Kidney glomerular epithelial cell (primary cell): Measurements from ENCODE around the gene SNX32.
"Not testable (repeated sequence)": the region's sequence is repeated elsewhere in the genome, so short reads cannot be mapped to it uniquely, and the experiment has no call there.

ENCODE experiments used
- DNase-seq: peaks from one replicate; lab custom pipeline; 2025; lab: John Stamatoyannopoulos, UW

SNX32 gene

DNA sequence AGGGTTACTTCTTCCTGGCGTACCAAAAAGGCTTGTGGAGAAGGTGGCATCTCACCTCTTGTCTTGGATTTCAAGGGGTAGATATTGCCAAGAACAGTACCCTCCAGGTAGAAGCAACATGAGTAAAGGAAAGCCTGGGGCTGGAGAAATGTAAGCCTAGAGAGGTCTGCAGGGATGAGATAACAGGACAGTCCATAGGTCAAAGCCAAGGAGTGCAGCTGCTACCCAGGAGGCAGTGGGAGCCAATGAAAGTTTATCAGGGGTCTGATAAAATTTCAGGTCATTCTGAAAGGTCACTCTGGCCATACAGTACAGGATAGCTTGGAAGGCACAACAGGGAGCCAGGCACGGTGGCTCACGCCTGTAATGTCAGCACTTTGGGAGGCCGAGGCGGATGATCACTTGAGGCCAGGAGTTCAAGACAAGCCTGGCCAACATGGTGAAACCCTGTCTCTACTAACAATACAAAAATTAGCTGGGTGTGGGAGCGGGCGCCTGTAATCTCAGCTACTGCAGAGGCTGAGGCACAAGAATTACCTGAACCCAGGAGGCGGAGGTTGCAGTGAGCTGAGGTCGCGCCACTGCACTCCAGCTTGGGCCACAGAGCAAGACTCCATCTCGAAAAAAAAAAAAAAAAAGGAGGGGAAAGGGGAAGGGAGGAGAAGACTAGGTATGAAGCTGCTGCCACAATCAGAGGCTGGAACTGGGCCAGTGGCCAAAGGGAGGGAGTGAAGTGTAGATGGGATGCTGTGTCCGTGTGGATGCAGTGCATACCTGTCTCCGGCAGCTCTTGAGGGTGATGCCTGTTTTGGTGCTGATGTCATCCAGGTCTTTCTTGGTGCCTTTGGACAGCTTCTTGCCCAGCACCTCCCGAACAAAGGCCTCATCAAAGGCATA is 53.3 kb downstream of the SNX32 start:
- no peak for DNase-seq

GRCh38 chr11:65887723-65888162 is 54.0 kb downstream of the SNX32 start:
- no peak for DNase-seq

DNA sequence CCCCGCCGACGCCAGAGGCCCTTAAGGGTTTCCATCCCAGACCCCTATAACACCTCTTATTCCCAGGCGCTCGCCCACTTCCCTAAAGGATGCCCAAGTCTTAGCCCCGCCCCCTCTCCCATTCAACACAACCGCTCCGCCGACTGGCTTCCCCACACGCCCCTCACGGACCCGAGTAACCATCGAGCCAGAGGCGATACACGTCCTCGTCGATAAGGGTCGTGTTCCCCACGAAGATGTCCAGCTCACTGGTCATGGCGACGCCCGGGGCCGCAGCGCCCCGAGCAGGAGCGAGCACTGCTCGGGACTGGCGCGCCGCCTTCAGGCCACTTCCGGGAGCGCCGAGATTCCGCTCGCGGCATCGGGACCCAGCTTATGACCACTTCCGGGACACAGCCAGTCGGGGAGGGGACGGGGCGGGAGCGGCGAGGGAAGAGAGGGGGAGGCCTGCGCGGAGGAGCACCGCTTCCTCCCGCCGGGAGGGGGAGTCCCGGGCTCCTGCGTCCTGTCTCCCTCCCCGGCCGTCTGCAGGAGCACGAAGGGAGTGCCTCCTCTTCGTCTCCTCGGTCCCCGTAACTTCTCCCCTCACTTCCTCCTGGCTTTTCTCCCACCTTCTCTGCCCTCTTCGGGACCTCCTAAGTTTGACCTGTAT is 54.5 kb downstream of the SNX32 start, which contains the start of gene FIBP:
Gene FIBP (minus strand): TSS at position 309 of the 652 bp plus-strand sequence. CDS start 53 bp downstream, at position 256.
- DNase-seq, result peak; percentile 95

- peak; percentile 86 for DNase-seq
Observed at GRCh38 chr11:65890324-65891218, 56.8 kb downstream of the SNX32 start, which contains the start of gene CCDC85B. Gene CCDC85B, plus strand, starts transcription at chr11:65890673. Its CDS starts 111 bp downstream, at chr11:65890784.

DNA sequence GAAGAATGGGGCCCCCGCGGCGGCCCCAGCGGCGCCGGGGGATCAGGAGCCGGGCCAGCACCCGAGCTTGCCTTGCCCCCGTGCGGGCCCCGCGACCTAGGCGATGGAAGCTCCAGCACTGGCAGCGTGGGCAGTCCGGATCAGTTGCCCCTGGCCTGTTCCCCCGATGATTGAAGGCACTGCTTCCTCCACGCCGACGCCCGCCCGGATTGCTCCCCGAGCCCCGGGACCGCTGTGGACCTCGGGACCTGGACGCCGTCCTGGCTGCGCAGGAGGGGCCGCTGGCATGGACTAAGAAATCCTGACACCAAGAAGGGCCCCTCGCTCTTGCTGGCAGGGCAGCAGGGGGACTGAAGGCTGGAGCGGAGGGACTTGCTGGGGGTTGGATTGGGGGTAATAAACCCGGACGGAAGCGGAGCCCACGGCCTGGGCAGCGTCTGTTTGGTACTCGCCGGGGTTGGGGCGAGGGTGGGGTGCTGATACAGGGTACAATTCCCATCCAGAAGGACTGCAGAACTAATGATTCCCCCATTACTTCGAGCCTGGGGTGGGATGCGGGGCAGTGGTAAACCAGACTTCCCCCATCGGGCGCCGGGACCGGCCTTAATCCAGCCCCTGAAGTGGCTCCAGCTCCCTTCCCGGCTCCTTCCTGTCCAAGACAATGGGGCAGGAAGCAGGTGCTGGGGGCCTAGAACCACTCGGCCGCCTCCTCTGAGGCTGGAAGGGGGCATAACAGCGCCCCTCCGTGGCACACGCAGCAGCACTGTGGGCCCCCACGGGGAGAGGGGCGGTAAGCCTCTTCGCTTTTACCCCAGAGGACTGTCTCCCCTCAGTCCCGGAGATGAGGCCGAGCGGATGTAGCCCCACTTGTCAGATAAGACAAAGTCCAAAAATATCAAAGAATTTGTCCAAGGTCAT is 57.7 kb downstream of the SNX32 start:
- DNase-seq, result no peak

GRCh38 chr11:65892137-65892540 is 58.4 kb downstream of the SNX32 start:
- not testable (repeated sequence) for DNase-seq

- no peak for DNase-seq
Observed at GRCh38 chr11:65892661-65893317, 59.0 kb downstream of the SNX32 start.

- DNase-seq, result no peak
Observed at GRCh38 chr11:65894034-65894591, 60.4 kb downstream of the SNX32 start.

- no peak for DNase-seq
Observed at GRCh38 chr11:65895482-65895981, 61.8 kb downstream of the SNX32 start.

GRCh38 chr11:65896034-65896999 is 62.6 kb downstream of the SNX32 start:
- DNase-seq, result no peak

- no peak for DNase-seq
Observed at GRCh38 chr11:65897020-65897471, 63.3 kb downstream of the SNX32 start.

- DNase-seq, result no peak
Observed at GRCh38 chr11:65898656-65899355, 65.0 kb downstream of the SNX32 start.

DNA sequence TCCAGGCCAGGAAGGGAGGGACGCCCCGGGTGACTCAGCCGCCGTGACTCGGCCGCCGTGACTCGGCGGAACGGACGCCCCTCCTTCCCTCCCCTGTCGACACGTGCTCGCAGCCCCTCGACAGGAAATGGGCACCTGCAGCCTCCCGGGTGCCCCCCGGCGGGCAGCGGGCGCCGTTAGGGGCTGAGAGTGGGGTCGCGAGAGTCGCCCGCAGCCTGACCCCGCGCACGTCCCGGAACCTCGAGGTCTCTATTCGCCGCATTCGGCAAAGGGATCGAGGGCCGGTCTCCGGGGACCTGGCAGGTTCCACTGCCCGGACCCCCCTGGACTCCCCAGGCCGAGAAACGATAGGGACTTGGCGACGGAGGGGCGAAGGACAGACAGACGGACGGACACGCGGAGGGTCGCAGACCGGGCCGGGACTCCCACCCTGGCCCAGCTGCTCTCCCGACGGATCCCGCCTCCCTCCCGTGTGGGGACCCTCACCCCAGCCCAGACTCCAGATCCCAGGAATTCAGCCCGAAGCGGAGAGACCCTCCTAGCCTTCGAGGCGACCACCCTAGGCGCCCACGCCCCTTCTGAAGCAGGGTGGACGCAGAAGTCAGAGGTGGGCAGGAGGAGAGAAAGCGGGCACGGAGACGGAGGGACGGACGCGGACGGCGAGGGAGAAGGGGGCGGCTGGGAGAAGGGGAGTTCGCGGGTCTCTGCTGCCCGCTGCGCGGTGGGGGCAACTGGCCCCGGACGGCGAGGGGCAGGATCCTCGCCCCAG is 65.8 kb downstream of the SNX32 start:
- peak; percentile 58 for DNase-seq

GRCh38 chr11:65900125-65900898 is 66.5 kb downstream of the SNX32 start, which contains the start of gene FOSL1:
Gene FOSL1, minus strand, starts transcription at chr11:65900388. Its CDS starts 49 bp downstream, at chr11:65900339.
- DNase-seq, result peak; percentile 59

GRCh38 chr11:65900899-65901180 is 67.1 kb downstream of the SNX32 start:
- DNase-seq, result no peak

GRCh38 chr11:65903068-65903481 is 69.3 kb downstream of the SNX32 start:
- DNase-seq, result peak; percentile 76
